Parathyroid adenoma (tissue), 2 donors: ENCODE results near the gene IQSEC3.

Experiments used
- H2AFZ ChIP-seq: fragments of 300-600 bp; sonication (generic); one replicate; pipeline ENCODE4 v1.7.0; 2017; ENCODE audit warnings: antibody characterized with exemption, mild to moderate bottlenecking
- H3K27ac ChIP-seq: fragments of 300-600 bp; sonication (generic); one replicate; pipeline ENCODE4 v1.7.0; 2017
- H3K27me3 ChIP-seq: fragments of 300-600 bp; sonication (generic); one replicate; pipeline ENCODE4 v1.7.0; 2017; ENCODE audit warnings: low read length; ENCODE audit not compliant: control insufficient read depth, insufficient read depth
- H3K36me3 ChIP-seq: fragments of 300-600 bp; sonication (generic); one replicate; pipeline ENCODE4 v1.7.0; 2017; ENCODE audit warnings: low read length; ENCODE audit not compliant: control insufficient read depth, insufficient read depth
- H3K4me1 ChIP-seq: fragments of 300-600 bp; sonication (generic); one replicate; pipeline ENCODE4 v1.7.0; 2017; ENCODE audit warnings: control low read depth
- H3K4me2 ChIP-seq: fragments of 300-600 bp; sonication (generic); one replicate; pipeline ENCODE4 v1.7.0; 2017; ENCODE audit warnings: low read length
- H3K4me3 ChIP-seq: fragments of 300-600 bp; sonication (generic); one replicate; pipeline ENCODE4 v1.7.0; 2017; ENCODE audit warnings: low read depth, low read length
- H3K79me2 ChIP-seq: fragments of 300-600 bp; sonication (generic); one replicate; pipeline ENCODE4 v1.7.0; 2017; ENCODE audit warnings: control low read depth
- H3K9ac ChIP-seq: fragments of 300-600 bp; sonication (generic); one replicate; pipeline ENCODE4 v1.7.0; 2017; ENCODE audit warnings: mild to moderate bottlenecking
- H3K9me3 ChIP-seq: fragments of 300-600 bp; sonication (generic); one replicate; pipeline ENCODE4 v1.7.0; 2017; ENCODE audit warnings: low read length; ENCODE audit not compliant: control insufficient read depth
- TF ChIP-seq, protein P1 (sequence below): fragments of 300-600 bp; sonication (generic); IDR thresholded peaks from one replicate; pipeline ENCODE4 v1.7.0; 2017; ENCODE audit warnings: antibody characterized with exemption, mild to moderate bottlenecking
- donor health status: primary hyperparathyroidism.

The IQSEC3 gene

DNA sequence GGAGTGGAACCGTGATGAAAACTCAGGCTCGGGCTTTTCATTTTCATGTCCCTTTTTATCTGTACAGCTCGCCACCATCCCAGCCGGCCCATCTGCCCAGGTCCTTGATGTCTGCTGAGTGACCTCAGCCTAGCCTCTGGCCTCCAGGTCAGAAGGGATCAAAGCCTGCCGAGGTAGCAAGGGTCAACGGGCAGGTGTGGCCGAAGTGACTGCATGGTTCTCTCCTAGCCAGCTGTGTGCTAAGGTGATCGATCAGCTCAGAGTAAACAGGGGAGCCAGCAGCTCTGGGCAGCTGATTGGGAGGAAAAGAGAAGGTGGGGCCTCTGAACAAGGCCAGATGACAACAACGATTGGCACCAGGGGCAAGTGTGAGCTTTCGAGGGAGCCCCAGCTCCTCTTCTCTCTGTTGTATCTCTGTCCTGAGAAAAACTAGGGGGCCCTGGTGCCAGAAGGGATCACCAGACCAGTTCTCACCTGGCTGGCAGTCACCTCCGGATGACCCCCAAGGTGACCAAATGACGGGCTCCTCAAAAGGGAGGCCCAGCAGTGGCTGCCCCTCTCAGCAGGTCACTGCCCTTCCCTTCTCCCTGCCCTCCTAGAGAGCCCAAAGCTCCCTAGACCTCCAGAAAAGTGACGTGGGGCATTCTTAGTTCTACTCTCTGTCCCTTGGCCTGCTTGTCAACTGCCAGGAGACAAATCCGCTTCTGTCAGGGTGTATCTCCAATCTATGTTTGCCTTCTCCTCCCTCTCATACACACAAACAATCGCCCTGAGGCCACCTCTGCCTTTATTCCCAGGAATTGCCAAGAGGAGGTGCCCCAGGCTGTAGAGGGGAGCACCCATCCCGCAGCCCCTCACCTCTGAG is 143.9 kb downstream of the IQSEC3 start:
- peak overlapping the region; percentile 64 for H3K27ac ChIP-seq
- no peaks in the 10 kb centered on the region for H3K27me3 ChIP-seq
- H2AFZ ChIP-seq, result peak overlapping the region; percentile 86
- H3K4me3 ChIP-seq, result no peak overlapping the region
- H3K9me3 ChIP-seq, result no peaks in the 10 kb centered on the region
- no peaks in the 10 kb centered on the region for H3K36me3 ChIP-seq
- TF ChIP-seq, protein P1, sequence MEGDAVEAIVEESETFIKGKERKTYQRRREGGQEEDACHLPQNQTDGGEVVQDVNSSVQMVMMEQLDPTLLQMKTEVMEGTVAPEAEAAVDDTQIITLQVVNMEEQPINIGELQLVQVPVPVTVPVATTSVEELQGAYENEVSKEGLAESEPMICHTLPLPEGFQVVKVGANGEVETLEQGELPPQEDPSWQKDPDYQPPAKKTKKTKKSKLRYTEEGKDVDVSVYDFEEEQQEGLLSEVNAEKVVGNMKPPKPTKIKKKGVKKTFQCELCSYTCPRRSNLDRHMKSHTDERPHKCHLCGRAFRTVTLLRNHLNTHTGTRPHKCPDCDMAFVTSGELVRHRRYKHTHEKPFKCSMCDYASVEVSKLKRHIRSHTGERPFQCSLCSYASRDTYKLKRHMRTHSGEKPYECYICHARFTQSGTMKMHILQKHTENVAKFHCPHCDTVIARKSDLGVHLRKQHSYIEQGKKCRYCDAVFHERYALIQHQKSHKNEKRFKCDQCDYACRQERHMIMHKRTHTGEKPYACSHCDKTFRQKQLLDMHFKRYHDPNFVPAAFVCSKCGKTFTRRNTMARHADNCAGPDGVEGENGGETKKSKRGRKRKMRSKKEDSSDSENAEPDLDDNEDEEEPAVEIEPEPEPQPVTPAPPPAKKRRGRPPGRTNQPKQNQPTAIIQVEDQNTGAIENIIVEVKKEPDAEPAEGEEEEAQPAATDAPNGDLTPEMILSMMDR, result no peak
- H3K9ac ChIP-seq, result no peak overlapping the region
- H3K4me2 ChIP-seq, result peak overlapping the region; percentile 36
- H3K79me2 ChIP-seq, result no peaks in the 10 kb centered on the region
- H3K4me1 ChIP-seq, result peaks cover 26% of the 10 kb centered on the region

DNA sequence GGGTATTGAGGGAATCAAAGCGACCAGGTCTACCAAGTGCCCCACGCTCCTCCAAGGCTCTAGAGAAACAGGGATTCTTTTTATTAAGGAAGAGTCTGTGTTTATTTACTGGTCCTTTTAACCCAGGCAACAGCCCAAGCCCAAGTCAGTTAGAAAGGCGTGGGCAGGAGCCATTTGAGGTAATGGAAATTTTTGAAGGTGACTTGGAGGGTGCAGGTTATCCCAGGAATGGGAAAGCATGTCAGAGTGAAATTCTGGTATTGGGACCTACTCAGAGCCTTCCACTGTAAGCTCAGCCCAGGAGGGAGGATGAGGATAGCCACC is 144.5 kb downstream of the IQSEC3 start:
- Histone ChIP-seq H3K9ac (no peak overlapping the region), H3K36me3 (no peaks in the 10 kb centered on the region), H3K27me3 (no peaks in the 10 kb centered on the region), H3K27ac (peak overlapping the region; percentile 64), H3K4me2 (peak overlapping the region; percentile 36), H3K9me3 (no peaks in the 10 kb centered on the region), H3K79me2 (no peaks in the 10 kb centered on the region), H2AFZ (peak overlapping the region; percentile 86), H3K4me1 (peaks cover 26% of the 10 kb centered on the region), H3K4me3 (no peak overlapping the region)
- TF ChIP-seq, protein P1, result no peak

DNA sequence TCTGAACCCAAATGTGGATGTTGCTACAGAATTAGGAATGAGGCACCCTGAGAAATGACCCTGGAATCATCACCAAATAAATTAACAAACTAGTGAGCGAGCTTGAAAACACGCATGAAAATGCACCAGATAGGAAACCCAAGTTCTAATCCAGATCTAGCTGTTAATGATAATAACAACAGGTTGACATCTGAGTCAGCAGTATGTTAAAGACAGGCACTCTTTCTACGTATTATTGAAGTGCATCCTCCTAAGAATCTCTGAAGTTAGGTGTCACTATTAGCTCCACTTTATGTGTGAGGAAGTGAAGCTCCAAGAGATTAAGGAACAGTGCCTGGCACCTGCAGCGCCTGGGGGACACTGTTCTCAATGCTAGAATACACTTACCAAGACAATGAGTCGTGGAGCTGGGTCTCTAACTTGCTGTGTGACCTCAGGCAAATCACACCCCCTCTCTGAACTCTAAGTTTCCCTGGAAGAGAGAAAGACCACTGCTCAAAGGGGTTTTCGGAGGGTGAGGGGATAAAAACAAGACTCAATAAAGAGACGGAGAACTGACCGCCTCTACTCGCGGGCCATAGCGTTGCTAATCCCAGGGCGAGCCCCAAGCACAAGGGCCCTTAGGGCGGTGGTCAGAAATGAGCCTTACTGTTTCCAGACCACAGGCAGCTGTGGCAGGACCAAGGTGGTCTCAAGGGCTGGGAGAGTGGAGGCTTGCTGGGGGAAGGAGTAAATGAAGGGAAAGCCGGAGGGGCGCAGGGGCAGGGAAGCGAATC is 145.3 kb downstream of the IQSEC3 start:
- Histone ChIP-seq H3K9me3 (no peaks in the 10 kb centered on the region), H2AFZ (peak overlapping the region; percentile 86), H3K27me3 (no peaks in the 10 kb centered on the region), H3K4me1 (peaks cover 26% of the 10 kb centered on the region), H3K9ac (no peak overlapping the region), H3K4me3 (no peak overlapping the region), H3K79me2 (no peaks in the 10 kb centered on the region), H3K4me2 (no peak overlapping the region), H3K36me3 (no peaks in the 10 kb centered on the region), H3K27ac (peak overlapping the region; percentile 64)
- TF ChIP-seq, protein P1, result no peak

DNA sequence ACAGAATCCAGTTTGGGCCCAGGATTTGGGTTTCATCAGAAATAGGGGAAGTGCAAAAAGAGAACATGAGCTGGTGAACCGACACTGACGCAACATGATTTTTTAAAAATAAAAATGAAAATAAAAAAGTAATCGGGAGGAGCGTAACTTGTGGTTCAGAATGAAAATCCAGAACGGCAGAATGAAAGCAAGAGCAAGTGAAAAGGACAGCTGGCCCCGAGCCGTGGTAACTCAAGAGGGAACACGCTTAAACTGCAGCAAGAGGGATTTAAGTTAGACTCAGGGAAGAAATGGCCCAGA is 145.8 kb downstream of the IQSEC3 start:
- Histone ChIP-seq H3K27ac (no peak overlapping the region), H3K4me1 (peaks cover 26% of the 10 kb centered on the region)

More for the DNA sequence above, 145.8 kb downstream of the IQSEC3 start:
- Histone ChIP-seq H3K79me2 (no peaks in the 10 kb centered on the region), H3K4me2 (no peak overlapping the region), H3K4me3 (no peak overlapping the region), H3K9ac (no peak overlapping the region), H3K36me3 (no peaks in the 10 kb centered on the region), H2AFZ (no peak overlapping the region), H3K9me3 (no peaks in the 10 kb centered on the region), H3K27me3 (no peaks in the 10 kb centered on the region)
- TF ChIP-seq, protein P1, result no peak
